Adrenal gland (tissue), 5 donors: ENCODE measurements around the gene ORC6.

Experiments
- CTCF ChIP-seq, 6 experiments: fragments of 450-650 bp in 4 of 6; fragments of 200-600 bp in 2 of 6; sonication (generic) in 1 of 6; IDR thresholded peaks; 1 replicate in 5 of 6; 2 replicates in 1 of 6; pipeline versions ENCODE4 v1.5.1 to v1.8.0; 2016 to 2021; ENCODE audit warnings: antibody characterized with exemption in 6 of 6, mild to moderate bottlenecking in 2 of 6, moderate library complexity in 1 of 6
- POLR2A ChIP-seq, 2 donors: fragments of 450-650 bp; IDR thresholded peaks; one replicate each; pipeline ENCODE4 v1.6.1; 2017; ENCODE audit warnings: antibody characterized with exemption in 2 of 2, mild to moderate bottlenecking in 2 of 2, moderate library complexity in 1 of 2
- donor health status: DM: no; HTN: no; CAD: no.

- TF ChIP-seq CTCF (IDR thresholded peaks at IDR 0.05) (no peak), POLR2A (IDR thresholded peaks at IDR 0.05) (no peak)
Measured at GRCh38 chr16:46648656-46649055, 40.8 kb upstream of the ORC6 start.
